HCT116 (cell line): Measurements from ENCODE around the gene DOCK10. TPM values are rescaled to one million over a fixed set of nuclear protein-coding genes. Genes with fewer than 3 reads are reported as not detected.

ENCODE experiments used
- ATAC-seq: fragments of 200-7000 bp; cut with Tn5 transposase; 2 replicates; pipeline ENCODE4 v1.9.1; 2020; ENCODE audit warnings: mild to moderate bottlenecking, moderate library complexity
- BruUV-seq: library from RNA; stranded (reverse); fragments of 400-500 nt; replicated peaks from 2 replicates; lab custom pipeline; 2021; lab: Mats Ljungman, UMichigan
- CTCF ChIA-PET: fragments of 300-600 bp; sonication (Branson Sonifier 250); formaldehyde crosslinking; loops from one replicate; lab custom pipeline; 2021; ENCODE audit warnings: antibody characterized with exemption; lab: Charles Lee
- POLR2A ChIA-PET: fragments of 300-600, 350-600 bp; sonication (Branson Sonifier 250); formaldehyde crosslinking; loops from one replicate; lab custom pipeline; 2021; ENCODE audit warnings: antibody characterized with exemption; lab: Charles Lee
- RAD21 ChIA-PET, 2 experiments: fragments of 300-600 bp; sonication (Branson Sonifier 250); formaldehyde crosslinking; loops; one replicate each; lab custom pipeline; 2023; ENCODE audit warnings: low total read pairs in 2 of 2; ENCODE audit not compliant: uncharacterized antibody in 2 of 2, unreplicated experiment in 2 of 2, low non-redundant PET in 1 of 2; lab: Charles Lee
- DNase-seq: peaks from one replicate; pipeline ENCODE4 v3.0.0-alpha.2; 2010; ENCODE audit warnings: low read depth, low spot score
- H2AFZ ChIP-seq: fragments of 200-600 bp; shearing (Covaris generic), sonication (generic); 2 replicates; pipeline ENCODE4 v1.6.1; 2017; ENCODE audit warnings: low read depth, mixed run types, mixed read lengths, antibody characterized with exemption, low read length; ENCODE audit not compliant: poor library complexity, severe bottlenecking
- H3K27ac ChIP-seq: 2 replicates; pipeline ENCODE4 v1.5.1; 2012; ENCODE audit warnings: low read depth, low read length
- H3K27me3 ChIP-seq: fragments of 200-600 bp; sonication (generic); 2 replicates; pipeline ENCODE4 v1.6.1; 2016; ENCODE audit warnings: mixed run types, low read length, mixed read lengths; ENCODE audit not compliant: insufficient read depth
- H3K36me3 ChIP-seq, 2 experiments: fragments of 200-500 bp in 1 of 2; fragments of 200-600 bp in 1 of 2; sonication (Bioruptor generic) in 1 of 2; sonication (generic) in 1 of 2; 2 replicates each; pipeline versions ENCODE4 v1.5.1 to v1.6.1; 2014 to 2016; ENCODE audit warnings: low read length in 2 of 2, inconsistent platforms in 1 of 2, mixed read lengths in 1 of 2, mixed run types in 1 of 2; ENCODE audit not compliant: insufficient read depth in 2 of 2, control insufficient read depth in 1 of 2
- H3K4me1 ChIP-seq, 2 experiments: fragments of 200-600 bp in 1 of 2; sonication (generic) in 1 of 2; 2 replicates each; pipeline versions ENCODE4 v1.5.1 to v1.6.1; 2012 to 2017; ENCODE audit warnings: low read length in 2 of 2, inconsistent platforms in 1 of 2, mild to moderate bottlenecking in 1 of 2, mixed read lengths in 1 of 2, mixed run types in 1 of 2, moderate library complexity in 1 of 2; ENCODE audit not compliant: insufficient read depth in 2 of 2, control insufficient read depth in 1 of 2
- H3K4me2 ChIP-seq: fragments of 200-600 bp; sonication (generic); 2 replicates; pipeline ENCODE4 v1.6.1; 2017; ENCODE audit warnings: mixed run types, low read length, mixed read lengths
- H3K4me3 ChIP-seq, 2 experiments: fragments of 200-600 bp in 1 of 2; sonication (generic) in 1 of 2; replicated peaks in 1 of 2; 2 replicates each; pipeline ENCODE4 v1.5.1; 2011 to 2016; ENCODE audit warnings: low read length in 2 of 2, control low read depth in 1 of 2, low read depth in 1 of 2, mild to moderate bottlenecking in 1 of 2, mixed read lengths in 1 of 2, mixed run types in 1 of 2
- H3K79me2 ChIP-seq: fragments of 200-600 bp; sonication (generic); 2 replicates; pipeline ENCODE4 v1.6.1; 2017; ENCODE audit warnings: mild to moderate bottlenecking, mixed run types, low read length, moderate library complexity, mixed read lengths; ENCODE audit not compliant: insufficient read depth
- H3K9ac ChIP-seq: fragments of 200-600 bp; sonication (generic); 2 replicates; pipeline ENCODE4 v1.6.1; 2016; ENCODE audit warnings: low read length, mixed read lengths
- H3K9me2 ChIP-seq: fragments of 200-600 bp; sonication (generic), shearing (Covaris generic); 2 replicates; pipeline ENCODE4 v1.6.1; 2017; ENCODE audit warnings: mixed run types, mild to moderate bottlenecking, moderate library complexity; ENCODE audit not compliant: insufficient read depth
- H3K9me3 ChIP-seq, 2 experiments: fragments of 200-500 bp in 1 of 2; fragments of 200-600 bp in 1 of 2; sonication (Bioruptor generic) in 1 of 2; sonication (generic) in 1 of 2; 2 replicates each; pipeline ENCODE4 v1.6.1; 2014 to 2017; ENCODE audit warnings: low read length in 2 of 2, mixed read lengths in 2 of 2, inconsistent platforms in 1 of 2, low read depth in 1 of 2, mild to moderate bottlenecking in 1 of 2, mixed run types in 1 of 2, moderate library complexity in 1 of 2; ENCODE audit not compliant: control insufficient read depth in 1 of 2, insufficient read depth in 1 of 2
- H4K20me1 ChIP-seq: fragments of 200-600 bp; sonication (generic), shearing (Covaris generic); 2 replicates; pipeline ENCODE4 v1.6.1; 2017; ENCODE audit warnings: mixed run types, mild to moderate bottlenecking, moderate library complexity; ENCODE audit not compliant: insufficient read depth
- CBX3 ChIP-seq: IDR thresholded peaks from 2 replicates; pipeline ENCODE4 v1.6.1; 2012; ENCODE audit warnings: low read depth
- CEBPB ChIP-seq: IDR thresholded peaks from 2 replicates; pipeline ENCODE4 v1.6.1; 2012; ENCODE audit warnings: low read depth
- EGR1 ChIP-seq: IDR thresholded peaks from 2 replicates; pipeline ENCODE4 v1.6.1; 2012; ENCODE audit warnings: low read depth
- ELF1 ChIP-seq: IDR thresholded peaks from 2 replicates; pipeline ENCODE4 v1.6.1; 2012; ENCODE audit warnings: low read depth, borderline replicate concordance
- EZH2 ChIP-seq: fragments of 200-600 bp; sonication (generic); IDR thresholded peaks from 2 replicates; pipeline ENCODE4 v1.6.1; 2017; ENCODE audit warnings: antibody characterized with exemption, mixed run types
- EZH2phosphoT487 ChIP-seq: fragments of 200-600 bp; IDR thresholded peaks from 2 replicates; pipeline ENCODE4 v1.6.1; 2018; ENCODE audit warnings: antibody characterized with exemption, borderline replicate concordance
- JUND ChIP-seq: IDR thresholded peaks from 2 replicates; pipeline ENCODE4 v1.6.1; 2012
- MAX ChIP-seq: IDR thresholded peaks from 2 replicates; pipeline ENCODE4 v1.6.1; 2012
- POLR2A ChIP-seq: IDR thresholded peaks from 2 replicates; pipeline ENCODE4 v1.7.0; 2011; ENCODE audit warnings: borderline replicate concordance; ENCODE audit not compliant: insufficient read depth, insufficient read length; ENCODE audit errors: extremely low read depth
- POLR2AphosphoS5 ChIP-seq: IDR thresholded peaks from 2 replicates; pipeline ENCODE4 v1.6.1; 2011; ENCODE audit warnings: mild to moderate bottlenecking, low read depth, low read length, moderate library complexity
- RAD21 ChIP-seq: IDR thresholded peaks from 2 replicates; pipeline ENCODE4 v1.6.1; 2012; ENCODE audit warnings: low read depth, mild to moderate bottlenecking
- SIN3A ChIP-seq: IDR thresholded peaks from 2 replicates; pipeline ENCODE4 v1.6.1; 2012; ENCODE audit warnings: low read depth
- SRF ChIP-seq: IDR thresholded peaks from 2 replicates; pipeline ENCODE4 v1.6.1; 2012; ENCODE audit warnings: low read depth
- TCF7L2 ChIP-seq: IDR thresholded peaks from 2 replicates; pipeline ENCODE4 v1.7.0; 2011; ENCODE audit warnings: borderline replicate concordance, inconsistent platforms; ENCODE audit not compliant: insufficient read depth, insufficient read length; ENCODE audit errors: extremely low read depth
- YY1 ChIP-seq: IDR thresholded peaks from 2 replicates; pipeline ENCODE4 v1.6.1; 2011; ENCODE audit warnings: low read length, low read depth, moderate library complexity, mild to moderate bottlenecking; ENCODE audit not compliant: insufficient replicate concordance; ENCODE audit errors: extremely low read depth
- ZFX ChIP-seq: fragments of 450-650 bp; IDR thresholded peaks from 2 replicates; pipeline ENCODE4 v1.6.1; 2017
- intact Hi-C: fragments of 100-400 bp; cut with micrococcal nuclease; formaldehyde crosslinking; loops from 2 replicates; pipeline ENCODE4 v1.10.0; 2022
- total RNA-seq: library from RNA; stranded (reverse); gene quantifications from one replicate; pipeline ENCODE4 v1.2.1, GENCODE V29; 2021; ENCODE audit not compliant: unreplicated experiment
- TF ChIP-seq, protein P1 (sequence below): IDR thresholded peaks from 2 replicates; pipeline ENCODE4 v1.6.1; 2012

The DOCK10 gene
- total RNA-seq, 1 experiment from 2014 or later: 0.54 TPM

DNA sequence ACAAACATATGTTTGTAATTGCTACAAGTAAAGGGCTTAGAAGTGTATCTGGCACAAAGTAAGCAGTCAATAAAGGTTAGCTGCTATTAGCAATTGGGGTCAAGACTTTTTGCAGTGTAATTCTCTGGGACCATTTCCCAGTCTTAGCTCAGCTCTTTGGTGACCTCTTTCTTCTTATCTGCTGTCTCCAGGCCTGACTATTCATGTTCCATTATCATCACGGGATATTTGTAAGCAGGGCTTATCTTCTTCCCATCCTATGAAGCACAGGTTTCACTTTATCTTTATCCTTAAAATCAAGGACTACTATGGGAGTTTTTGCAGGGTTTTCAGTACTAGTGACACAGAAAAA lies 131.7 kb downstream of the DOCK10 start:
- RAD21 ChIA-PET: no interaction called here
- Histone ChIP-seq H3K9me3 (no peaks in the 10 kb centered on the region), H3K27me3 (no peaks in the 10 kb centered on the region), H3K27ac (no peak overlapping the region), H3K9ac (no peak overlapping the region), H3K79me2 (no peaks in the 10 kb centered on the region), H3K4me3 (no peak overlapping the region), H3K36me3 (no peaks in the 10 kb centered on the region), H3K4me2 (no peak overlapping the region), H4K20me1 (no peaks in the 10 kb centered on the region), H2AFZ (no peak overlapping the region), H3K9me2 (no peaks in the 10 kb centered on the region), H3K4me1 (no peaks in the 10 kb centered on the region)
- BruUV-seq: no TSS peak
- no peak for TF ChIP-seq EZH2
- no peak for TF ChIP-seq SRF
- no peak for TF ChIP-seq CEBPB
- TF ChIP-seq, protein P1, sequence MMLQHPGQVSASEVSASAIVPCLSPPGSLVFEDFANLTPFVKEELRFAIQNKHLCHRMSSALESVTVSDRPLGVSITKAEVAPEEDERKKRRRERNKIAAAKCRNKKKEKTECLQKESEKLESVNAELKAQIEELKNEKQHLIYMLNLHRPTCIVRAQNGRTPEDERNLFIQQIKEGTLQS: no peak
- no peak for TF ChIP-seq POLR2A
- no peak for TF ChIP-seq EGR1
- TF ChIP-seq JUND: no peak
- TF ChIP-seq CBX3: no peak
- no peak for TF ChIP-seq EZH2phosphoT487
- TF ChIP-seq ELF1: no peak
- TF ChIP-seq YY1: no peak
- POLR2A ChIA-PET: no interaction called here
- DNase-seq (no peak), ATAC-seq (no peak)
- intact Hi-C loops: no loop called here
- CTCF ChIA-PET: no interaction called here

GRCh38 chr2:224909885-224910573 lies 132.2 kb downstream of the DOCK10 start:
- no peak for TF ChIP-seq ZFX
- TF ChIP-seq RAD21: no peak
- no peak for TF ChIP-seq EGR1
- no peak for TF ChIP-seq TCF7L2
- no peak for TF ChIP-seq EZH2phosphoT487
- TF ChIP-seq YY1: no peak
- TF ChIP-seq POLR2AphosphoS5: no peak
- no peak for TF ChIP-seq SIN3A
- no peak for TF ChIP-seq MAX
- no peak for TF ChIP-seq JUND
- TF ChIP-seq CEBPB: no peak
- no peak for DNase-seq
- H3K4me2 ChIP-seq: no peak overlapping the region
- no peaks in the 10 kb centered on the region for H3K36me3 ChIP-seq
- no peaks in the 10 kb centered on the region for H3K27me3 ChIP-seq
- H3K27ac ChIP-seq: no peak overlapping the region
- H4K20me1 ChIP-seq: no peaks in the 10 kb centered on the region
- no peaks in the 10 kb centered on the region for H3K9me3 ChIP-seq
- no peaks in the 10 kb centered on the region for H3K9me2 ChIP-seq
- no peak overlapping the region for H3K4me3 ChIP-seq
- ChIA-PET RAD21 (no interaction called here), POLR2A (no interaction called here), CTCF (no interaction called here)
- H3K4me1 ChIP-seq: no peaks in the 10 kb centered on the region
- H3K79me2 ChIP-seq: no peaks in the 10 kb centered on the region
- no peak overlapping the region for H3K9ac ChIP-seq
- H2AFZ ChIP-seq: no peak overlapping the region
- intact Hi-C loops: no loop called here
- no TSS peak for BruUV-seq
- no peak for ATAC-seq
